ENCODE data around the gene SF3B2.

The SF3B2 gene

GRCh38 chr11:66048547-66049323, 3.4 kb upstream of the SF3B2 start, which contains the start of gene GAL3ST3:
TSS of gene GAL3ST3 (minus strand) at chr11:66049161. CDS start at chr11:66045415, 3,746 bp downstream.
- DNase-seq (ENCODE audit: low read depth in 2 of 2, low spot score in 1 of 2): no peak

- no peak for DNase-seq (ENCODE audit: low read depth in 2 of 2, low spot score in 1 of 2)
Observed at GRCh38 chr11:66050581-66051231, 1.5 kb upstream of the SF3B2 start.

- DNase-seq (ENCODE audit: low read depth in 2 of 2, low spot score in 1 of 2): no peak
Observed at GRCh38 chr11:66051371-66051765, 796 bp upstream of the SF3B2 start.

GRCh38 chr11:66052664-66052982, 459 bp downstream of the SF3B2 start:
- DNase-seq (ENCODE audit: low read depth in 2 of 2, low spot score in 1 of 2): no peak

DNA sequence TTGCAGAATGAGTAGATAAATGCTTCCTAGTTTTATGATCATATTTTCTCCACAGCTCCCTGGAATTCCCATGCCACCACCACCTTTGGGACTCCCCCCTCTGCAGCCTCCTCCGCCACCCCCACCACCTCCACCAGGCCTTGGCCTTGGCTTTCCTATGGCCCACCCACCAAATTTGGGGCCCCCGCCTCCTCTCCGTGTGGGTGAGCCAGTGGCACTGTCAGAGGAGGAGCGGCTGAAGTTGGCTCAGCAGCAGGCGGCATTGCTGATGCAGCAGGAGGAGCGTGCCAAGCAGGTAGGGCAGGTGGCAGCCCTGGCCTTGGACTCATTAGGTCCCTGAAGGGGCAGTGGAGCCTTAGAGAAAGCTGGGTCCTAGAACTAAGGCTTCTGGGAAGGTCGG, 2.9 kb downstream of the SF3B2 start:
- DNase-seq (ENCODE audit: low read depth in 2 of 2, low spot score in 1 of 2): no peak

DNA sequence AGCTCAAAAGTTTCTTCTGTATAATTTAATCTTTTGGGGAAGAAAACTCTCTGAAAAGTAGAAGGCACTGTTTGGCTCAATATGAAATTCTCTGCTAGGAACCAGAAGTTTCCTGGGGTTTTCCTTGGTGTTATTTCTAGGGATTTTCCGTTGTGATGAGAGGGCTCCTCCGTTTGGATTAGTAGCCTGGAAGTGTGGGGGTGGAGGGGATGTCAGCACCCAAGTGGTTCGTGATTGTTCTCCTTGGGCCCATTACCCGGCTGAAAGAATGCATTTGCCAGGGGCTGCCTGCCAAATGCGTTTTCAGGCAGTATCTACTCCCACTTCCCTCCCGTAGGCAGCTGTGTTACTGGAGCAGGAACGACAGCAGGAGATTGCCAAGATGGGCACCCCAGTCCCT, 4.3 kb downstream of the SF3B2 start:
- DNase-seq (ENCODE audit: low read depth in 2 of 2, low spot score in 1 of 2): no peak

GRCh38 chr11:66059966-66060680, 8.0 kb downstream of the SF3B2 start:
- DNase-seq (ENCODE audit: low read depth in 2 of 2, low spot score in 1 of 2): no peak

- DNase-seq (ENCODE audit: low read depth in 2 of 2, low spot score in 1 of 2): no peak
Observed at GRCh38 chr11:66061268-66061667, 9.1 kb downstream of the SF3B2 start.

DNA sequence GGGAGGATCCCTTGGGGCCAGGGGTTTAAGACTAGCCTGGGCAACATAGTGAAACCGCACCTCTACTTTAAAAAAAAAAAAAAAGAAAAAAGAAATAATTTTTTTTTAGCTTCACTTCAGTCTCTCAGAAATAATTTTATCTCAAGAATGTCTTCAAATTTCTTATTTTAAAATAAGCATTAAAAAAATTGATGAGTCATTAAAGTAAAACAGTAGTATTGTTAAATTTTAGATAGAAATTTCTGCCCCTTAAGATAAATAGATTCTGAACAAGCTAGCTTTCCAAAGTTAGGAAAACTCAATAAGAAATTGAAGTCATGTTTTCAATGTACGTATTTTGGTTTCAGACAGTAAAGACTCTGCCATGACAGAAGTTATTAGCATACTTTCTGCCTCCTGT, 10.2 kb downstream of the SF3B2 start:
- DNase-seq (ENCODE audit: low read depth in 2 of 2, low spot score in 1 of 2): no peak

GRCh38 chr11:66063900-66064299, 11.7 kb downstream of the SF3B2 start:
- DNase-seq (ENCODE audit: low read depth in 2 of 2, low spot score in 1 of 2): no peak

GRCh38 chr11:66064571-66064970, 12.4 kb downstream of the SF3B2 start:
- no peak for DNase-seq (ENCODE audit: low read depth in 2 of 2, low spot score in 1 of 2)

DNA sequence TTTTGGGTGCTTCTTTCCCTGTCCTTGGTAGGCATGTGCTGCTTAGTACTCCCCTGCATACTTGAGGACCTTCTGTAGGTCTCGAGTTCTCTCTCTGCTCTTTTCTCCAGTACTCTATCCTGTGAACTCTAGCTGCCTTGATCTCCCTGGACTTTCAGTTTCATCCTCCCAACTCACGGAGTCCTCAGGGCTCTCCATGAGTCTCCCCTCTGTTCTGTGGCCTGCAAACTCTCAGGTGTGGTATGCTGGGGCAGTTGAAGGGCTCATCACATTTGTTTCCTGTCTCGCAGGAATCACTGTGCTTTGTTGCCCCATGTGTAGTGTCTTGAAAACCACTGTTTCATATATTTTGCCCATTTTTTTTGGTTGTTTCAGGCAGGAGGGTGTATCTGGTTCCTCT, 14.6 kb downstream of the SF3B2 start:
- DNase-seq (ENCODE audit: low read depth in 2 of 2, low spot score in 1 of 2): no peak

- no peak for DNase-seq (ENCODE audit: low read depth in 2 of 2, low spot score in 1 of 2)
Observed at GRCh38 chr11:66067640-66068039, 15.5 kb downstream of the SF3B2 start.

DNA sequence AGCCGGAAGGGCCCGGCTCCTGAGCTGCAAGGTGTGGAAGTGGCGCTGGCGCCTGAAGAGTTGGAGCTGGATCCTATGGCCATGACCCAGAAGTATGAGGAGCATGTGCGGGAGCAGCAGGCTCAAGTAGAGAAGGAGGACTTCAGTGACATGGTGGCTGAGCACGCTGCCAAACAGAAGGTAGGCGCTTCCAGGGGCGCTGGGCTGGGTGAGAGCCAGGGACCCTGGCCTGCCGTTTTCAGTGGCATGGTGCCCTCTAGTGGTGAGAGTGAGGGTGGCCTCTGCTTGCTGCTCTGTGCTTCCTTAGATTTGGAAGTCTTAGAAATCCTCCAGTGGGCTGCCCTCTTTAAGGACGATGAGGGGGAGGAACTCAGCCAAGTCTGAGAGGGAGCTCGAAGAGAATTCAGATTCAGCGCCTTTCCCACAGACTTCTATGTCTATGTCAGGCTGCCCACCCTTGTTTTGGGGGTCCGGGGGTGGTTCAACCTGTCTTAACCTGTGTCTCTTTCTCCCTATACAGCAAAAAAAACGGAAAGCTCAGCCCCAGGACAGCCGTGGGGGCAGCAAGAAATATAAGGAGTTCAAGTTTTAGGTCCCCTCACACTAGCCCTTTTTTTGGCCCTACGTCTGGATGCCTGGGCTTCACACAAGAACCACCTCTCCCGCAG, 16.1 kb downstream of the SF3B2 start:
- peak in 1 of 2 donors; percentile 58 for DNase-seq (ENCODE audit: low read depth in 2 of 2, low spot score in 1 of 2)

DNA sequence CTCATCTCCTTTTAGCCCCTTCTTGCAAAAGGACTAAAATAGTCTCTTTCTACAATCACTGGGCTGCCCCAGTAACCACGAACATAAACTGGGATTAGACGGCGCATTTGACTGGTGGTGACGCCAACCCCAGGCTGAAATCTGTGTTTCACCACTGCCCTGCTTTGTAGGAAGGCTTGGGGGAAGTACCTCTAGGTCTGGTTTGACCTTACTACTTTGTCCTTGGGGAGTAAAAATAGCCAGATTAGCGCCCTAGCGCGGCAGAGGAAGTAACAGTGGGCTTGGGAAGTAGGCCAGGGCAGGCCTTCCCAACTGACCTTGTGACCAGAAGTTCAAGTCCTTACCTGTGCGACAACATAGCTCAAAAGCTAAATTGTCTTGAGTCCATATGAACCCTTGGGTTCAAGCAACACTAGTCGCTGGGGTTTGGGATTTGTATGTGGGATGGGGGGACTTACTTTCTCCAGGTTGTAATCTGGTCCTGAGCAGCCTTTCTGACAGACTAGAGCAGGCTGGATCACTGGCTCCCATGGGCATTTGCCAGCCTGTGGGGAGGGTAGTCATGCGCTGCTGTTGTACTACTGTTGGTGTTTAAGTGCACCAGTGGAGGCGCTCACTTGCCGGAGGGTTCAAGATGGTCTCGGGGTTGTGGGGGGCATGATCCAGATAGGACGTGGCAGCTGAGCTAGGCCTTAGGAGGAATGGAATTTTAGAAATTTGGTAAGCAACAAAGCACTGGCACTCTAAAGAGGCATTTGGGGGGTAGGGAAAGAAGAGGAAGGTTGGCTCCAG, 17.0 kb downstream of the SF3B2 start:
- DNase-seq (ENCODE audit: low read depth in 2 of 2, low spot score in 1 of 2): no peak

- peak in 1 of 2 donors; percentile 57 for DNase-seq (ENCODE audit: low read depth in 2 of 2, low spot score in 1 of 2)
Observed at GRCh38 chr11:66069715-66070603, 17.8 kb downstream of the SF3B2 start, which contains the start of gene PACS1. TSS of gene PACS1 (plus strand) at chr11:66070272. CDS start at chr11:66070487, 215 bp downstream.

GRCh38 chr11:66070604-66071380, 18.6 kb downstream of the SF3B2 start:
- no peak for DNase-seq (ENCODE audit: low read depth in 2 of 2, low spot score in 1 of 2)

- no peak for DNase-seq (ENCODE audit: low read depth in 2 of 2, low spot score in 1 of 2)
Observed at GRCh38 chr11:66071381-66071801, 19.2 kb downstream of the SF3B2 start.

DNA sequence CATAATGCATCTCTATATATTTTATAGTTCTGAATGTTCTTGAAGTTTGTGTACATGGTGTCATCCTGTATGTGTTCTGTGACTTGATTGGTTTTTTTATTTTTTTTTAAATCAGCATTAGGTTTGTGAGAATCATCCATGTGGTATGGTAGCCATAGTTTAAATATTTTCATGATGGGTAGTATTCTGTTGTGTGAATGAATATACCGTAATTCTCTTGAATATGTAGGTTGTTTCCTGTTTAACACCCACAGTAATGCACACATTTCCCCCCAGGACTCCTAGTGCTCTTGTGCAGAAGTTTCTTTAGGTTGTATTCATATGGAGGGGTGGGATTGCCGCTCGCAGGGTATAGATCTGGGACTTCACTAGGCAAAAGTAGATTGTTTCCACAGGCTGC, 19.9 kb downstream of the SF3B2 start:
- DNase-seq (ENCODE audit: low read depth in 2 of 2, low spot score in 1 of 2): no peak
